Measurements from ENCODE around the gene MTHFSD.

The MTHFSD gene

GRCh38 chr16:86528061-86528929 is 26.7 kb downstream of the MTHFSD start:
- no peak for DNase-seq

GRCh38 chr16:86527366-86527765 is 27.7 kb downstream of the MTHFSD start:
- no peak for DNase-seq

- DNase-seq, result no peak
Measured at GRCh38 chr16:86525696-86526095, 29.3 kb downstream of the MTHFSD start.

- no peak for DNase-seq
Measured at GRCh38 chr16:86524029-86524428, 31.0 kb downstream of the MTHFSD start.

GRCh38 chr16:86523166-86523740 is 31.8 kb downstream of the MTHFSD start:
- no peak for DNase-seq

GRCh38 chr16:86522634-86523033 is 32.4 kb downstream of the MTHFSD start:
- no peak for DNase-seq

GRCh38 chr16:86521236-86522197 is 33.5 kb downstream of the MTHFSD start:
- no peak for DNase-seq

GRCh38 chr16:86520317-86521210 is 34.5 kb downstream of the MTHFSD start:
- DNase-seq, result no peak

GRCh38 chr16:86519649-86520316 is 35.3 kb downstream of the MTHFSD start:
- peak; percentile 8 to 9 for DNase-seq

GRCh38 chr16:86519007-86519648 is 35.9 kb downstream of the MTHFSD start:
- DNase-seq, result no peak

GRCh38 chr16:86517652-86518258 is 37.3 kb downstream of the MTHFSD start:
- peak in 1 of 2 donors; percentile 51 for DNase-seq

GRCh38 chr16:86517033-86517432 is 38.0 kb downstream of the MTHFSD start:
- no peak for DNase-seq

GRCh38 chr16:86516623-86517003 is 38.4 kb downstream of the MTHFSD start:
- DNase-seq, result no peak

- DNase-seq, result no peak
Measured at GRCh38 chr16:86515777-86516622, 39.0 kb downstream of the MTHFSD start.

GRCh38 chr16:86515413-86515776 is 39.6 kb downstream of the MTHFSD start:
- DNase-seq, result no peak

- no peak for DNase-seq
Measured at GRCh38 chr16:86514481-86515376, 40.3 kb downstream of the MTHFSD start.

GRCh38 chr16:86513471-86514277 is 41.4 kb downstream of the MTHFSD start:
- no peak for DNase-seq

All from hippocampal formation (tissue), 2 donors.